Endometrial microvascular endothelial cells (primary cell): Measurements from ENCODE around the gene MGAT5. TPM values are rescaled to one million over a fixed set of nuclear protein-coding genes. Genes with fewer than 3 reads are reported as not detected.

Experiments
- in situ Hi-C: cut with HindIII; loops from 2 replicates; pipeline ENCODE4 v1.10.0; 2017; ENCODE audit warnings: low sequenced_read_pairs, low pct_unique_long_range_greater_than_20kb; ENCODE audit errors: inconsistent ontology term
- total RNA-seq: library from RNA; depleted of rRNA; stranded (reverse); fragments of >200 nt; gene quantifications from one replicate; pipeline ENCODE4 v1.2.3, GENCODE V29; 2015; ENCODE audit errors: inconsistent ontology term

Gene MGAT5
- total RNA-seq, 1 donor from 2014 or later = 90.9 TPM

GRCh38 chr2:134348239-134348638 lies 94.4 kb downstream of the MGAT5 start:
- in situ Hi-C loops = no loop called here

DNA sequence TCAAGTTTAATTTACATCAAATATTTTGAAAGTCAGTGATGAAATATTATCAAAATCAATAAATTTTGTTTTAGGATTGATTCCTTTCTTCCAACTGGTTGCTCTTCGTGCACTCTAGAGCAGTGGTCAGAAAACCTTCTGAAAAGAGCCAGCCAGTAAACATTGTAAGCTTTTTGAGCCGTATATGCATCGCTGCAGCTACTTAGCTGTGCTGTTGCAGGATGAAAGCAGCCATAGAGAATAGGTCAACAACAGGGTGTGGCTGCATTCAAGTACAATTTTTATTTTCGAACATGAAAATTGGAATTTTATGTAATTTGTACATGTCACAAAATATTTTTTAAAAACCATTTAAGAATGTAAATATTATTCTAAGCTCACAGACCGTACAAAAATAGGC lies 94.9 kb downstream of the MGAT5 start:
- in situ Hi-C loops = no loop called here

GRCh38 chr2:134351016-134351415 lies 97.1 kb downstream of the MGAT5 start:
- in situ Hi-C loops = no loop called here

DNA sequence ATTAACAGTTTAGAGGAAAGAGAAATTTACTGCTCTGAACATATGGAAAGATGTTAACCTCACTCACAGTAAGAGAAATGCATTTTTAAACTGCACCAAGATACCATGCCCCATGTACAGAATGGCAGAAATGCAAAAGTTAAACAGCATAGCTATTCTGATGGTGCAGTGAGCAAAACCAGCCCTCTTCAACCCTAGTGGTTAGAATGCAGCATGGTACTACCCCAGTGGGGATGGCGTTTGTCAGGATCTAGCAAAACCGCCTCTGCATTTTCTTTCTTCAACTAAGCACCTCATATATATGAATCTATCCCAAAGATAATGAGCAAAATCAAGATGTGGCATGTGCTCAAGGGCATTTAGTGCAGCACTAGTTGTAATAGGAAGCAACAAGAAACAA lies 98.0 kb downstream of the MGAT5 start:
- in situ Hi-C loops = no loop called here

- in situ Hi-C loops = no loop called here
Measured at GRCh38 chr2:134352844-134353243, 99.0 kb downstream of the MGAT5 start.

DNA sequence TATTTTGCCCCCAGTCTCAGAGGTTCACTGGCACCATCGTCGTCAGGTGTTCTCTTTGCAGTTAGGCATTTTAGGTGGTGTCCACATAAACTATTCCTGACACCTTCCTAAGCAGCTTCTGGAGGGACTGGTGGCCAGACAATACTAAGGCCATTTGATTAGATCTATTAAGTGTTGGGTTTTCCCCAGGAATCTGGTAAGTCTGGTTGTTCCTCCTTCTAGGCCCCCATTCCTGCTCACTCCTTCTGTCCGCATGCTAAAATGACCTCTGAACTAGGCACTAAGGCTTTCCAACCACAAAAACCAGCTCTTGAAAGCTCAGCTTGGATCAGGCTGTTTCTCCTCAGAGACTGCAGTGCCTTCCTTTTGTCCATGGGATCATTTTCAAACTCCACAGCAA lies 100.7 kb downstream of the MGAT5 start:
- in situ Hi-C loops = no loop called here

DNA sequence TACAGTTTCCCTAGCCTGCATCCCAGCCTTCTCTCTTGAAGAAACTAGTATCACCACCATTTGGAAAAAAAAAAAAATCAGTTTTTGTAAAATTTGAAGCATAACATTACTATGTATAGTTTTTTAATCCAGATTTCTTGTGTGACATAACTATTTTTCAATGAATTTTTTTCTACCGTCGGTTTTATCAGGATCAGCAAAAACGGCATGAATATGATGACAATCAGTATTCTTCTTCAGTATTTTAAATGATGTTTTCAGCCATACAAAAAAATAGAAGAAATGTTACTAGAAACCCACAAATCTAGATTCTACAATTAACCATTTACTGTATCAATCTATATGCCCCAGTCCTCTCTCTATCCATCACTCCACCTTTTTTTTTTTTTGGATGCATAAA lies 103.9 kb downstream of the MGAT5 start:
- in situ Hi-C loops = no loop called here

GRCh38 chr2:134359367-134360081 lies 105.7 kb downstream of the MGAT5 start:
- in situ Hi-C loops = no loop called here

GRCh38 chr2:134360745-134361487 lies 107.0 kb downstream of the MGAT5 start:
- in situ Hi-C loops = no loop called here

DNA sequence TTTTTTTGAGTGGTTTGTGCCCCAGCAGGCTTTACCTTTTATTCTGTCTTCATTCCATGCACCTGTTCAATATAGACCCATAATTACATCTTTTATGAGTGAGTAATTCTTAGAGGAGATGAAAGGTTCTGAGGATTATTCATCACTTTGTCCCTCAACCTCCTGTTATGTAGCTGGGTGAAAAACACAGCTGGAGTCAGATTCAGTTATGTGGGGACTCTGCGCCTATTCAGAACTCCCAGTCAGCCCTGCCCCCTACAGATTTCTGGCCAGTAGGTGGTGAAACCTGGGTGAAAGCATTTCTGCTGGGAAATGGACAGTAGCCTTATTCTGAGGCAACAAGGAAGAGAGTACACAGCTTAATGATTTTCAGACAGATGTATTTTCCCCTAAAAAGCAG lies 107.8 kb downstream of the MGAT5 start:
- in situ Hi-C loops = no loop called here

GRCh38 chr2:134362152-134362668 lies 108.3 kb downstream of the MGAT5 start:
- in situ Hi-C loops = no loop called here

GRCh38 chr2:134362740-134363139 lies 108.9 kb downstream of the MGAT5 start:
- in situ Hi-C loops = no loop called here

GRCh38 chr2:134365356-134365755 lies 111.5 kb downstream of the MGAT5 start:
- in situ Hi-C loops = no loop called here

DNA sequence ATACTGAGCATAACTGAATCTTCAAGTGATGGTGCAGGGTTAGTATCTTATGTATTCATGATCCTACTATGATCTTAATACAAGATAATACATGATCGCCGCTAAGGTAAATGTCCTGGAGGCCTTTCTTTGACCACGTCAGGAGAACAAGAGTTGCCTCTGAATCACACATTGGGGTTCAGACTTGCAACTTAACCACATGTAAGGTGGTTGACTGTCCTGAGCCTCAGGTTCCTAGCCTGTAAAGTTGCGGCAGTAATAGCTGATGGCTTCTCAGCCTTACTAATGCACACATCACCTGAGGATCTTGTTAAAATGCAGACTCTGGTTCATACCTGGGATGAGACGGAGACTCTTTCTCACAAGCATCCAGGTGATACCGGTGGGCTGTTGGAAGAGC lies 112.5 kb downstream of the MGAT5 start:
- in situ Hi-C loops = no loop called here

GRCh38 chr2:134367213-134367612 lies 113.3 kb downstream of the MGAT5 start:
- in situ Hi-C loops = no loop called here

- in situ Hi-C loops = no loop called here
Measured at GRCh38 chr2:134368009-134368817, 114.3 kb downstream of the MGAT5 start.

GRCh38 chr2:134369220-134369902 lies 115.5 kb downstream of the MGAT5 start:
- in situ Hi-C loops = no loop called here

DNA sequence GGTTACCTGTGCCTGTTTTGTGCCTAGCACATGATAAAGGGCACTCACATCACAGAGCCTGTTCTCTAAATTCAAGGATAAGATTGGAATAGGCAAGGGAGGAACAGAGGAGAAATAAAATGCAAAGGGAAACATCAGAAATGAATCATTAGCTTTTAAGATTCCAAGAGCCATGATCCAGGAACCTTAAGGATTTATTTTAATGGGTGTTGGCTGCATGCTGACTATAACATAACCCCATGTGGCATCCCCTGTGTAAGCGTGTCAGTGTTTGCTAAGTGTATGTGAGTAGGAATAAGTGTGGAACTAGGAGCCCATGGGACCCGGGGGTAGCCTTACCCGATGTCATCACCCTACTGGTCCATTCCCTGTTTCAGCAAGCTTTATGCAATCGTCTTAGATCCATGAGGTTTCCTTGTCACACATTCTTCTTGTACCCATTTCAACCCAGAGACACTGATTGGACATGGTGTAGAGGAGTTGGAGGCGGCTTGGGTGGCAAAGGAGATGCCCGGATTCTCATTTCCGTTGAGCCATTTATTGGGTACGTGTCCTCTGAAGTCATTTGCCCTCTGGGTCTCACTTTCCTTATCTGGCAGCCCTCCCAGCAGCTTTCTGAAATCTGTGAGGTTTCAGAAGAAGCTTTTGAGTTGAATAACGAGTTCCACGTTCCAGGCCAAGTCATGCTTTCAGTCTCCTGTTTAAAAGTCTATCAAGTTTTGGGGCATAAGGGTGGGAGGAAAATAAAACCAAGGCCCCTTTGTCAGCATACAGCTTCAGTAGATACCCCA lies 117.0 kb downstream of the MGAT5 start:
- in situ Hi-C loops = no loop called here
